AG09319 (cell line): ENCODE data around the gene REV1.
"Not testable (repeated sequence)": the region's sequence is repeated elsewhere in the genome, so short reads cannot be mapped to it uniquely, and the experiment has no call there.

Source experiments
- DNase-seq: peaks from one replicate; pipeline ENCODE4 v3.0.0-alpha.2; 2010; ENCODE audit warnings: low read depth; ENCODE audit errors: extremely low read depth
- TF ChIP-seq, protein P1 (sequence below): IDR thresholded peaks from 2 replicates; pipeline ENCODE4 v1.5.1; 2011; ENCODE audit warnings: low read depth, mild to moderate bottlenecking, inconsistent platforms, low read length, moderate library complexity

REV1 gene

DNA sequence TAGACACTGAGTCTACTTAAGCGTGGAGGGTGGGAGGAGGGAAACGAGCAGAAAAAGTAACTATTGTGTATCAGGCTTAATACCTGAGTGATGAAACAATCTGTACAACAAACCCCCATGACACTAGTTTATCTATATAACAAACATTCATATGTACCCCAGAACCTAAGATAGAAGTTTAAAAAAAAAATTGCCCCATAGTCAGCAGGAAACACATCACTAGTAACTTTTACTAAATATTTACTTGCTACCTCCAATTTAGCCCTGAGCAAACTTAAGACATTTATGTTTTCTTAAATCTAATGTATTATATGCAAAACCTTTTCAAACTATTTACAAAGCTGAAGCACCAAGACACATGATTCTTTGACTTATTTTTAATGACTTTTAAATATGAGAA, 5.6 kb downstream of the REV1 start:
- DNase-seq: no peak
- TF ChIP-seq, protein P1, sequence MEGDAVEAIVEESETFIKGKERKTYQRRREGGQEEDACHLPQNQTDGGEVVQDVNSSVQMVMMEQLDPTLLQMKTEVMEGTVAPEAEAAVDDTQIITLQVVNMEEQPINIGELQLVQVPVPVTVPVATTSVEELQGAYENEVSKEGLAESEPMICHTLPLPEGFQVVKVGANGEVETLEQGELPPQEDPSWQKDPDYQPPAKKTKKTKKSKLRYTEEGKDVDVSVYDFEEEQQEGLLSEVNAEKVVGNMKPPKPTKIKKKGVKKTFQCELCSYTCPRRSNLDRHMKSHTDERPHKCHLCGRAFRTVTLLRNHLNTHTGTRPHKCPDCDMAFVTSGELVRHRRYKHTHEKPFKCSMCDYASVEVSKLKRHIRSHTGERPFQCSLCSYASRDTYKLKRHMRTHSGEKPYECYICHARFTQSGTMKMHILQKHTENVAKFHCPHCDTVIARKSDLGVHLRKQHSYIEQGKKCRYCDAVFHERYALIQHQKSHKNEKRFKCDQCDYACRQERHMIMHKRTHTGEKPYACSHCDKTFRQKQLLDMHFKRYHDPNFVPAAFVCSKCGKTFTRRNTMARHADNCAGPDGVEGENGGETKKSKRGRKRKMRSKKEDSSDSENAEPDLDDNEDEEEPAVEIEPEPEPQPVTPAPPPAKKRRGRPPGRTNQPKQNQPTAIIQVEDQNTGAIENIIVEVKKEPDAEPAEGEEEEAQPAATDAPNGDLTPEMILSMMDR: no peak

DNA sequence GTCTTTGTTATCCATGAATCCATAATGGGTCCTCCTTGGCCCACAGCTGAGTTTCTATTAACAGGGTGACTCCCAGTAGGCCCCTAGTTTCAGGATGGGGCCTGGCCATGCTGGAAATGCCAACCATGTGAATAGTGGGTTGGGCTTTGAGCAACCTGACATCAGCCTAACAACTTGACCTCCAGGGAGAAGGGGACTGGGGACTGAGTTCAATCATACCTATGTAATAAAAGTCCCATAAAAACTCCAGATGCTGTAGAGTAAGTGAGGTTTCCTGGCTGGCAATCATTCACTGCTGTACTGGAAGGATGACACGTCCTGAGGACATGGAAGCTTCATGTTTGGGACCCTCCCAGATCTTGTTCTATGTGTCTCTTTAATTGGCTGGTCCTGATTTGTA, 7.9 kb downstream of the REV1 start:
- TF ChIP-seq, protein P1: no peak
- DNase-seq: no peak

DNA sequence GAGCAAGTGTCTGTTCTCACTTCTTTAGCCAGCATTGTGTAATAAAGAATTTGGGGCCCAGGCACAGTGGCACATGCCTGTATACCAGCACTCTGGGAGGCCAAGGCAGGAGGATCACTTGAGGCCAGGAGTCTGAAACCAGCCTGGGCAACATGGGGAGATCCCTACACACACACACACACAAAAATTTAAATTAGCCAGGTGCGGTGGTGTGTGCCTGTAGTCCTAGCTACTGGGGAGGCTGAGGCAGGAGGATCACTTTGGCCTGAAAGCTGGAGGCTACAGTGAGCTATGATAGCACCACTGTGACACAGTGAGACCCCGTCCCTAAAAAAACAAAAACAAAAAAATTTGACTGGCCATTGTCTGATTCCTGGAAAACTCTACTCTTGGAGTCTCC, 8.3 kb downstream of the REV1 start:
- no peak for DNase-seq
- TF ChIP-seq, protein P1: no peak

DNA sequence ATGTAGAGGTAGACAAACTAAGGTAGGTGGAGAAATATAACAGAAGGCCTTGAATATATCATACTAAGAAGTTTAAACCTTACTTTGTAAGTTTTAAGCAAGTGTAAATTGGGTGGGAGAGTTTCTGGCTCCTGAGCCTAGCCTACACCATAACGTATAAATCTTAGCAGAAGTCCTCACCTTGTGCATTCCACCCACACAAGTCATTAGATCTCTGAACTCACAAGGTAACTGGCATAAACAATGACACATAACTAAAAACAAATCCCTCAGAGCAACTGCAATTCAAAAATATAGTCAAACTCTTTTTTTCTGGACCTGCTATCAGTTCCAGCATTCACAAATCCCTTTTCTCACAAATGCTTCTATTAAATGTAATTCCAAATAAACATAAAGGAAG, 9.4 kb downstream of the REV1 start:
- no peak for DNase-seq
- TF ChIP-seq, protein P1: no peak

DNA sequence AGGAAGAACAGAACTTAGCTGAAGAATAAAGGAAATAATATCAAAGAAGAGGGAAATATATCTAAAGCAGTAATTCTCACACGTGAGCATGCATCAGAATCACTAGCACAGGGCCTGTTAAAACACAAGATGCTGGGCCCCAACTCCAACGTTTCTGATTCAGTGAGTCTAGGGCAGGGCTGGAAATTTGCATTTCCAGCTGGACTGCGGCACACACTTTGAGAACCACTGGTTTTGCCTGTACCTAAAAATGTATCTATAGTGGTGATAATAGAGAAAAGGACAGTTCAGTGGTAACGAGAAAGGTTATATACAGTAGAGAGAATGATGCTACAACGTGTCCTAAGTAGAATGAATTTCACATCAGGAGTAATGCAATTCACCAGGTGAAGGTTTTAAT, 11.2 kb downstream of the REV1 start:
- DNase-seq: no peak
- TF ChIP-seq, protein P1: no peak

DNA sequence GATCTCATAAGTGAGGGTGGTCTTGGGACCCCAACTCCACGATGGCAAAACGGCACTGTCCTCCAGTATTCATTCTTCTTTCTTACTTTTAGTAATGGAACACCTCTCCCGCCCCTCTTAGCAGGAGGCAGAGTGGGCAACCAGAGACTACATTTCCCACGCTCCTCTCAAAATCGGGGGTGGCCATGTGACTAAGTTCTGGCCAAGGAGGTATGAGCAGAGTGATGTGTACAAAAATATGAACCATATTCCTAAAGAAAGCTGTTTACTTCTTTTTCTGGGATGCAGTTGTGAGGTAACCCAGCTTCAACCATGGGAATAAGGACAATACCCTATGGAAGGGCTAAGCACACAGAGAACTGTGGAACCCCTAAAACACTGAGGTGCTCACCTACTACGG, 12.8 kb downstream of the REV1 start:
- no peak for DNase-seq
- TF ChIP-seq, protein P1: no peak

DNA sequence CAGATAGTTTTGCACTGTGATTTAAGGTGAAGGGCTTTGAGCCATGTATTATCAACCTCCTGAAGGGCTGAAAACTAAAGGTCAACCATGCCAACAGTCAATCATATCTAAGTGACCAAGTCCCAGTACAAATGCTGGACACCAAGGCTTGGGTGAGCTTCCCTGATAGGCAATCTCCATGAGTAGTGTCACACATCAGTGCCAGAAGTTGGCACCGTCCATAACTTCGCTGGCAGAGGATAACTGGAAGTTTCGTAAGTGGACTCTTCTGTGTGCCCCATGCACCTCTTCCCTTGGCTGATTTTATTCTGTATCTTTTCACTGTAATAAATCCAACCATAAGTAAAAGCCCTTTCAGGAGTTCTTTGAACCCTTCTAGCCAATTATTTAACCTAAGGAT, 13.2 kb downstream of the REV1 start:
- DNase-seq: no peak
- TF ChIP-seq, protein P1: no peak

DNA sequence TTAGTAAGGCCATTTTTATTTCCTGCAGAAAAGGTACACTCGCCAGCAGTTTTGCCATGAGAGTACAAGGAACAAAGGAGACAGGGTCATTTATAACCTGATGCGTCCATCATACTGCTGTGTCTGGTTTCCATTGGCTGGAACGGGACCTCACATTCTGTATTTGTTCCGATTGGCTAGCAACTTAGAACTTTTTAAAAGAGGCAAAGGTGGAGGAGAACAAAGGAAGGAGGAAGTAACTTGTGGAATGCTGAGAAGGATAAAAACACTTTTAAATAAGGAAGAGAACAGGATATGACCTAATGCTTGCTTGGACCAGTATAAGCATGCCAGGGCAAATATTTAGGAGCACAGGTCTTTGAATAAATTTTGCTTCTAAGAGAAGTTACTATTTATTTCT, 14.7 kb downstream of the REV1 start:
- DNase-seq: not testable (repeated sequence)
